Uterus (tissue), 2 donors: ENCODE data around the gene ATP11A.

Experiments used
- POLR2A ChIP-seq, 2 donors: fragments of 450-650 bp; IDR thresholded peaks; one replicate each; pipeline ENCODE4 v1.6.1; 2016; ENCODE audit warnings: antibody characterized with exemption in 2 of 2, mild to moderate bottlenecking in 1 of 2, moderate library complexity in 1 of 2
- TF ChIP-seq, protein P1 (sequence below), 4 experiments: fragments of 200-600 bp in 2 of 4; fragments of 450-650 bp in 2 of 4; sonication (generic) in 2 of 4; IDR thresholded peaks; one replicate each; pipeline ENCODE4 v1.5.1; 2016 to 2019; ENCODE audit warnings: antibody characterized with exemption in 4 of 4, mild to moderate bottlenecking in 2 of 4, moderate library complexity in 1 of 4

DNA sequence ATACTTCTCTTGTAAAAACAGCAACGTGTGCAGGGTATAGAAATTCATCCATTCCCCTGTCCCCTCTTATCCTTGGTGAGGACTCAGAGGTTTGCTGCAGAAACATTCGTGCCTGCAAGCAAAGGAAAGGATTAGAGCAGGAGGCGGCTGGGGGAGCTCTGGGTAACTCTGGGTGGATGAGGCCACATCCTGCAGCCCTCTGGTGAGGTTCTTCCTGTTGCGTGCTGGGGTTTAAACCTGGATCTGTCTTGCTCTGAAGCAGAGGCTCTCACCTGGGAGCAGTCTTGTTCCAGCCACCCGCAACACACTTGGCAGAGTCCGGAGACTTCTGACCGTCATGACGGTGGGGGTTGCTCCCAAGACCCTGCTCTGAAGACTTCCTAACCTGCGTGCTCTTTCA, 69.2 kb downstream of the ATP11A start:
- TF ChIP-seq, protein P1, sequence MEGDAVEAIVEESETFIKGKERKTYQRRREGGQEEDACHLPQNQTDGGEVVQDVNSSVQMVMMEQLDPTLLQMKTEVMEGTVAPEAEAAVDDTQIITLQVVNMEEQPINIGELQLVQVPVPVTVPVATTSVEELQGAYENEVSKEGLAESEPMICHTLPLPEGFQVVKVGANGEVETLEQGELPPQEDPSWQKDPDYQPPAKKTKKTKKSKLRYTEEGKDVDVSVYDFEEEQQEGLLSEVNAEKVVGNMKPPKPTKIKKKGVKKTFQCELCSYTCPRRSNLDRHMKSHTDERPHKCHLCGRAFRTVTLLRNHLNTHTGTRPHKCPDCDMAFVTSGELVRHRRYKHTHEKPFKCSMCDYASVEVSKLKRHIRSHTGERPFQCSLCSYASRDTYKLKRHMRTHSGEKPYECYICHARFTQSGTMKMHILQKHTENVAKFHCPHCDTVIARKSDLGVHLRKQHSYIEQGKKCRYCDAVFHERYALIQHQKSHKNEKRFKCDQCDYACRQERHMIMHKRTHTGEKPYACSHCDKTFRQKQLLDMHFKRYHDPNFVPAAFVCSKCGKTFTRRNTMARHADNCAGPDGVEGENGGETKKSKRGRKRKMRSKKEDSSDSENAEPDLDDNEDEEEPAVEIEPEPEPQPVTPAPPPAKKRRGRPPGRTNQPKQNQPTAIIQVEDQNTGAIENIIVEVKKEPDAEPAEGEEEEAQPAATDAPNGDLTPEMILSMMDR (IDR thresholded peaks at IDR 0.05) = no peak
- no peak for TF ChIP-seq POLR2A (IDR thresholded peaks at IDR 0.05)
